GM19328 (cell line): ENCODE data around the gene C1QL4.

Experiments
- ATAC-seq: cut with Tn5 transposase; IDR thresholded peaks from one replicate; pipeline ENCODE4 v1.9.1; 2021; ENCODE audit warnings: mild to moderate bottlenecking, moderate library complexity; ENCODE audit not compliant: unreplicated experiment

Gene C1QL4

GRCh38 chr12:49305762-49306510 is 31.1 kb downstream of the C1QL4 start:
- ATAC-seq, result no peak

GRCh38 chr12:49304161-49304560 is 32.8 kb downstream of the C1QL4 start:
- ATAC-seq, result no peak

- ATAC-seq, result no peak
These were observed 35.2 kb downstream of the C1QL4 start for GRCh38 chr12:49301760-49302159.

GRCh38 chr12:49298160-49298559 is 38.8 kb downstream of the C1QL4 start:
- no peak for ATAC-seq

- ATAC-seq, result no peak
These were observed 39.3 kb downstream of the C1QL4 start for GRCh38 chr12:49297695-49298060.

GRCh38 chr12:49296836-49297694 is 39.9 kb downstream of the C1QL4 start:
- ATAC-seq, result no peak

GRCh38 chr12:49296034-49296835 is 40.8 kb downstream of the C1QL4 start:
- ATAC-seq, result no peak

GRCh38 chr12:49295082-49295936 is 41.7 kb downstream of the C1QL4 start, which contains the start of gene PRPH:
Gene PRPH, plus strand, starts transcription at chr12:49295147. Its CDS starts 54 bp downstream, at chr12:49295201.
- ATAC-seq, result no peak

GRCh38 chr12:49294804-49295081 is 42.2 kb downstream of the C1QL4 start:
- ATAC-seq, result no peak

GRCh38 chr12:49294086-49294803 is 42.7 kb downstream of the C1QL4 start:
- no peak for ATAC-seq

- no peak for ATAC-seq
These were observed 43.7 kb downstream of the C1QL4 start for GRCh38 chr12:49293056-49293956.

GRCh38 chr12:49292729-49293055 is 44.3 kb downstream of the C1QL4 start:
- ATAC-seq, result no peak

- no peak for ATAC-seq
These were observed 47.9 kb downstream of the C1QL4 start for GRCh38 chr12:49288922-49289555.

- no peak for ATAC-seq
These were observed 48.6 kb downstream of the C1QL4 start for GRCh38 chr12:49288412-49288853.

GRCh38 chr12:49287876-49288275 is 49.1 kb downstream of the C1QL4 start:
- ATAC-seq, result no peak

GRCh38 chr12:49284672-49285071 is 52.3 kb downstream of the C1QL4 start:
- ATAC-seq, result no peak

GRCh38 chr12:49283541-49284429 is 53.2 kb downstream of the C1QL4 start:
- ATAC-seq, result no peak
